MCF 10A (cell line): Measurements from ENCODE around the gene ARHGEF16. TPM values are rescaled to one million over a fixed set of nuclear protein-coding genes. Genes with fewer than 3 reads are reported as not detected.

Experiments
- BruUV-seq: library from RNA; stranded (reverse); fragments of 400-500 nt; replicated peaks from 2 replicates; lab custom pipeline; 2021; lab: Mats Ljungman, UMichigan
- CTCF ChIA-PET: fragments of 300-600 bp; sonication (Branson Sonifier 250); formaldehyde crosslinking; extraction: SDS; loops from one replicate; lab custom pipeline; 2021; ENCODE audit warnings: antibody characterized with exemption, inconsistent platforms; lab: Yijun Ruan, JAX
- POLR2A ChIA-PET: fragments of 300-600, 350-650 bp; sonication (Branson Sonifier 250); formaldehyde crosslinking; extraction: SDS; loops from one replicate; lab custom pipeline; 2020; ENCODE audit warnings: antibody characterized with exemption, inconsistent platforms; lab: Yijun Ruan, JAX
- DNase-seq: peaks from one replicate; pipeline ENCODE4 v3.0.0-alpha.2; 2018; ENCODE audit not compliant: unreplicated experiment
- H3K27ac Mint-ChIP-seq: one replicate; pipeline ENCODE4 v1.8.0; 2022; ENCODE audit warnings: mild to moderate bottlenecking, low read depth, mixed read lengths; ENCODE audit not compliant: unreplicated experiment
- H3K27me3 Mint-ChIP-seq: one replicate; pipeline ENCODE4 v1.8.0; 2022; ENCODE audit warnings: mixed read lengths; ENCODE audit not compliant: insufficient read depth, unreplicated experiment
- H3K36me3 Mint-ChIP-seq: one replicate; pipeline ENCODE4 v1.8.0; 2022; ENCODE audit warnings: mild to moderate bottlenecking, moderate library complexity, mixed read lengths; ENCODE audit not compliant: insufficient read depth, unreplicated experiment
- H3K4me1 Mint-ChIP-seq: one replicate; pipeline ENCODE4 v1.8.0; 2022; ENCODE audit warnings: mixed read lengths; ENCODE audit not compliant: insufficient read depth, unreplicated experiment
- H3K4me3 Mint-ChIP-seq: one replicate; pipeline ENCODE4 v1.8.0; 2022; ENCODE audit warnings: mild to moderate bottlenecking, moderate library complexity, mixed read lengths; ENCODE audit not compliant: unreplicated experiment
- H3K9me3 Mint-ChIP-seq: one replicate; pipeline ENCODE4 v1.8.0; 2022; ENCODE audit warnings: mixed read lengths; ENCODE audit not compliant: unreplicated experiment
- CTCF ChIP-seq: fragments of 200-600 bp; IDR thresholded peaks from one replicate; pipeline ENCODE4 v1.8.0; 2022; ENCODE audit warnings: antibody characterized with exemption, mild to moderate bottlenecking; ENCODE audit not compliant: unreplicated experiment
- intact Hi-C: fragments of 100-400 bp; cut with micrococcal nuclease; formaldehyde crosslinking; loops from 2 replicates; pipeline ENCODE4 v1.14.1; 2022
- total RNA-seq: library from RNA; stranded (reverse); gene quantifications from 2 replicates; pipeline ENCODE4 v1.2.3, GENCODE V29; 2022

ARHGEF16 gene
- total RNA-seq, 1 experiment from 2014 or later, result 8.6 TPM

- no peaks in the 10 kb centered on the region for H3K9me3 Mint-ChIP-seq
- DNase-seq, result no peak
- intact Hi-C loops, result no loop called here
- no peak for TF ChIP-seq CTCF
- H3K4me3 Mint-ChIP-seq, result no peak overlapping the region
- ChIA-PET POLR2A (interaction anchor here (0.6 to 0.7 kb wide), 2 partner anchors 29 to 1664 kb away, joined by 3 read pairs; no protein-coding TSS in a partner anchor), CTCF (interaction anchor here (0.8 kb wide), 1 partner anchor 23 kb away, joined by 4 read pairs; no protein-coding TSS in a partner anchor)
- no peaks in the 10 kb centered on the region for H3K36me3 Mint-ChIP-seq
- H3K27ac Mint-ChIP-seq, result no peak overlapping the region
- no peaks in the 10 kb centered on the region for H3K27me3 Mint-ChIP-seq
- no peaks in the 10 kb centered on the region for H3K4me1 Mint-ChIP-seq
- BruUV-seq, result no TSS peak
Observed at GRCh38 chr1:3459051-3459908, 4.8 kb downstream of the ARHGEF16 start.

- Mint-ChIP-seq H3K36me3 (no peaks in the 10 kb centered on the region), H3K4me3 (no peak overlapping the region), H3K4me1 (no peaks in the 10 kb centered on the region), H3K27ac (no peak overlapping the region), H3K27me3 (no peaks in the 10 kb centered on the region), H3K9me3 (no peaks in the 10 kb centered on the region)
- BruUV-seq, result no TSS peak
- no peak for DNase-seq
- POLR2A ChIA-PET, result interaction anchor here (0.6 to 0.7 kb wide), 3 partner anchors 28 to 1665 kb away, joined by 3 read pairs; no protein-coding TSS in a partner anchor
- CTCF ChIA-PET, result interaction anchor here (0.8 kb wide), 1 partner anchor 23 kb away, joined by 4 read pairs; no protein-coding TSS in a partner anchor
- intact Hi-C loops, result no loop called here
- TF ChIP-seq CTCF, result no peak
Observed at GRCh38 chr1:3459940-3460671, 5.6 kb downstream of the ARHGEF16 start.

GRCh38 chr1:3460672-3461131, 6.2 kb downstream of the ARHGEF16 start:
- intact Hi-C loops, result no loop called here
- H3K36me3 Mint-ChIP-seq, result no peaks in the 10 kb centered on the region
- no peaks in the 10 kb centered on the region for H3K9me3 Mint-ChIP-seq
- POLR2A ChIA-PET, result no interaction called here
- H3K4me1 Mint-ChIP-seq, result no peaks in the 10 kb centered on the region
- no peak for DNase-seq
- TF ChIP-seq CTCF, result no peak
- H3K27ac Mint-ChIP-seq, result no peak overlapping the region
- CTCF ChIA-PET, result interaction anchor here (0.9 to 1.4 kb wide), 2 partner anchors 7 to 21 kb away, joined by 4 to 7 read pairs; no protein-coding TSS in a partner anchor
- H3K27me3 Mint-ChIP-seq, result no peaks in the 10 kb centered on the region
- no TSS peak for BruUV-seq
- H3K4me3 Mint-ChIP-seq, result no peak overlapping the region
